Heart right ventricle (tissue), 16 donors: ENCODE data around the gene DDIT3. TPM values are rescaled to one million over a fixed set of nuclear protein-coding genes. Genes with fewer than 3 reads are reported as not detected.

Experiments used
- ATAC-seq, 8 donors: fragments of 200-7000 bp; cut with Tn5 transposase; one replicate each; pipeline ENCODE4 v1.9.1; 2020; ENCODE audit warnings: mild to moderate bottlenecking in 8 of 8, moderate library complexity in 8 of 8, moderate number of reproducible peaks in 1 of 8
- DNase-seq, 2 donors: peaks; one replicate each; pipeline ENCODE4 v3.0.0-alpha.2; 2020
- H3K27ac ChIP-seq, 10 donors: fragments of 200-600 bp; sonication (generic) in 2 of 10; one replicate each; pipeline versions ENCODE4 v1.5.0 to v1.8.0; 2020 to 2022; ENCODE audit warnings: mild to moderate bottlenecking in 3 of 10
- H3K27me3 ChIP-seq, 7 donors: fragments of 200-600 bp; one replicate each; pipeline ENCODE4 v1.8.0; 2021 to 2022; ENCODE audit warnings: mild to moderate bottlenecking in 2 of 7
- H3K36me3 ChIP-seq, 9 donors: fragments of 200-600 bp; sonication (generic) in 1 of 9; one replicate each; pipeline versions ENCODE4 v1.5.0 to v1.8.0; 2020 to 2022; ENCODE audit warnings: mild to moderate bottlenecking in 2 of 9
- H3K4me1 ChIP-seq, 9 donors: fragments of 200-600 bp; sonication (generic) in 1 of 9; one replicate each; pipeline versions ENCODE4 v1.5.0 to v1.8.0; 2020 to 2022; ENCODE audit warnings: mild to moderate bottlenecking in 4 of 9
- H3K4me3 ChIP-seq, 10 donors: fragments of 200-600 bp; sonication (generic) in 2 of 10; one replicate each; pipeline versions ENCODE4 v1.5.0 to v1.8.0; 2020 to 2022; ENCODE audit warnings: mild to moderate bottlenecking in 7 of 10, moderate library complexity in 2 of 10
- H3K9me3 ChIP-seq, 11 donors: fragments of 200-600 bp in 10 of 11; sonication (generic) in 2 of 11; one replicate each; pipeline versions ENCODE4 v1.5.0 to v1.8.0; 2013 to 2022; ENCODE audit warnings: mild to moderate bottlenecking in 2 of 11, control low read depth in 1 of 11, moderate library complexity in 1 of 11
- WGBS, 2 donors: extraction: QIAGEN DNeasy Blood & Tissue Kit; methylation state at CpG; one replicate each; pipeline ENCODE4 v1.1.7; 2013; ENCODE audit warnings: inconsistent platforms in 1 of 2; 5-methylcytosine and 5-hydroxymethylcytosine counted together
- intact Hi-C, 10 donors: fragments of 100-400 bp; cut with DNase I; formaldehyde crosslinking; loops; one replicate each; pipeline versions ENCODE4 v1.11.1 to v1.14.2; 2022
- polyA plus RNA-seq, 2 donors: library from polyadenylated mRNA; stranded (reverse); fragments of 200-250 nt; gene quantifications; one replicate each; pipeline ENCODE4 v1.2.3, GENCODE V29; 2013
- total RNA-seq, 10 donors: library from RNA; stranded (reverse); fragmentation: NEBNext Ultra II Directional in 3 of 10; extraction: Animal tissue kit (Norgen Biotek cat#: 25700) in 3 of 10; gene quantifications; one replicate each; pipeline versions ENCODE4 v1.2.1 to v1.2.4, GENCODE V29; 2021 to 2023
- TF ChIP-seq, protein P1 (sequence below), 9 donors: fragments of 200-600 bp; sonication (generic) in 2 of 9; IDR thresholded peaks; one replicate each; pipeline versions ENCODE4 v1.5.0 to v1.8.0; 2021 to 2022; ENCODE audit warnings: antibody characterized with exemption in 9 of 9, mild to moderate bottlenecking in 5 of 9, moderate library complexity in 1 of 9
- donor health status: Arrhythmogenic right ventricular cardiomyopathy.
- donor health status: ischemic (EF 13 %, LVEDD 7.1; RV severe dilation, severe dysfunction).
- donor health status: healthy with polysubstance abuse.
- donor health status: DM: no; HTN: yes; CAD: no.
- donor health status: DM: no; HTN: no; CAD: no.
- donor health status: ischemic (EF 25% LVEDD 6.9; RV normal size, moderate dysfunction).
- donor health status: ischemic (EF 25% LVEDD 5.7; RV mildly dilated, moderate dysfunction).
- donor health status: healthy.
- donor health status: DM: yes; HTN: yes; CAD: no.
- donor health status: Ischemic cardiomyopathy.
- donor health status: ischemic (EF 35%, LVEDD 5.7; RV mildly dilated, moderate dysfunction).
- donor health status: nonischemic (EF 11% LVEDD 7.7; RV severe dilation, severe dysfunction).
- donor health status: DM: yes; HTN: yes; CAD: no.
- donor health status: PGD.
- donor health status: ischemic (EF 29% LVEDD 5.4; RV normal size, mild dysfunction).
- donor health status: nonischemic (EF 23%, LVEDD 6.1; RV moderate dilation, normal function).

The DDIT3 gene
- total and polyA plus RNA-seq, 12 donors = 11.2 to 106 (median 24.9) TPM

DNA sequence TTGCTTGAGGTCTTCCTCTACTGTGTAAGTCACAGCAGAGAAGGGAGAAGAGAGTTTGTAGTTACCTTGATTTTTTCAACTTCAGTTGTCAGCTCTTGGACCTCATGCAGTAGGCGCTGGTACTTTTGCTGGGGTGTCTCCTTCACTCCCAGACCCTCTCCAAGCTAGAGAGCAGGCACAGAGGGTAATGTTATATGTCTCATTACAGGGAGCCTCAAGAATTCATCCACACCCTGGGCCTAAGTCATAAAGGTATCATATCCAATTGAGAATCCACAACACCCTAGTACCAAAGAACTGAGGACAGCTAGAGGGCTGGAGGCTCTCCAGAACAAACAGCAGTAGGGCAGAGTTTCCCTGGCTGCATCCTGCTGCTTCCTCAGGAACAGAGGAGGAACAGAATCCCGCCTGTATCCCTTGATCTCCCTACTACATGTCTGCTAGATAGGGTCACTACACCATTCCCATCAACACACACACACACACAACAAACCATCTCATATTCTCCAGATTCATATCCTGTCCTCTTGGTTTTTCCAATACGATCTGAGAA is 14.8 kb upstream of the DDIT3 start:
- DNase-seq (no peak), ATAC-seq (no peak)
- Histone ChIP-seq H3K9me3 (no peaks in the 10 kb centered on the region), H3K27me3 (no peaks in the 10 kb centered on the region), H3K4me1 (no peaks in the 10 kb centered on the region), H3K27ac (no peak overlapping the region), H3K4me3 (no peak overlapping the region), H3K36me3 (peaks cover 0 to 100% (median 54%) of the 10 kb centered on the region in 9 donors)
- WGBS, 2 donors = 94 to 95% methylated on average over 3 of the region's 3 CpGs
- intact Hi-C loops = loop anchor here in 1 of 10 donors (5.0 kb wide), 1 partner anchor 118 kb away; no protein-coding TSS in a partner anchor
- TF ChIP-seq, protein P1, sequence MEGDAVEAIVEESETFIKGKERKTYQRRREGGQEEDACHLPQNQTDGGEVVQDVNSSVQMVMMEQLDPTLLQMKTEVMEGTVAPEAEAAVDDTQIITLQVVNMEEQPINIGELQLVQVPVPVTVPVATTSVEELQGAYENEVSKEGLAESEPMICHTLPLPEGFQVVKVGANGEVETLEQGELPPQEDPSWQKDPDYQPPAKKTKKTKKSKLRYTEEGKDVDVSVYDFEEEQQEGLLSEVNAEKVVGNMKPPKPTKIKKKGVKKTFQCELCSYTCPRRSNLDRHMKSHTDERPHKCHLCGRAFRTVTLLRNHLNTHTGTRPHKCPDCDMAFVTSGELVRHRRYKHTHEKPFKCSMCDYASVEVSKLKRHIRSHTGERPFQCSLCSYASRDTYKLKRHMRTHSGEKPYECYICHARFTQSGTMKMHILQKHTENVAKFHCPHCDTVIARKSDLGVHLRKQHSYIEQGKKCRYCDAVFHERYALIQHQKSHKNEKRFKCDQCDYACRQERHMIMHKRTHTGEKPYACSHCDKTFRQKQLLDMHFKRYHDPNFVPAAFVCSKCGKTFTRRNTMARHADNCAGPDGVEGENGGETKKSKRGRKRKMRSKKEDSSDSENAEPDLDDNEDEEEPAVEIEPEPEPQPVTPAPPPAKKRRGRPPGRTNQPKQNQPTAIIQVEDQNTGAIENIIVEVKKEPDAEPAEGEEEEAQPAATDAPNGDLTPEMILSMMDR (IDR thresholded peaks at IDR 0.05) = no peak

- Histone ChIP-seq H3K9me3 (no peaks in the 10 kb centered on the region), H3K36me3 (peaks cover 0 to 100% (median 61%) of the 10 kb centered on the region in 9 donors), H3K4me3 (no peak overlapping the region), H3K27ac (no peak overlapping the region), H3K4me1 (peaks cover 0 to 3% (median 0%) of the 10 kb centered on the region in 9 donors), H3K27me3 (no peaks in the 10 kb centered on the region)
- TF ChIP-seq, protein P1 (IDR thresholded peaks at IDR 0.05) = no peak
- ATAC-seq (no peak), DNase-seq (no peak)
- intact Hi-C loops = no loop called here
- 96 to 97% methylated on average over 5 of the region's 5 CpGs for WGBS, 2 donors
These were observed 13.9 kb upstream of the DDIT3 start for GRCh38 chr12:57534250-57534649.

GRCh38 chr12:57533108-57533507 is 12.8 kb upstream of the DDIT3 start:
- Histone ChIP-seq H3K4me1 (peaks cover 0 to 5% (median 0%) of the 10 kb centered on the region in 9 donors), H3K27ac (no peak overlapping the region), H3K36me3 (peaks cover 0 to 100% (median 73%) of the 10 kb centered on the region in 9 donors), H3K4me3 (no peak overlapping the region), H3K27me3 (no peaks in the 10 kb centered on the region), H3K9me3 (no peaks in the 10 kb centered on the region)
- ATAC-seq (no peak), DNase-seq (no peak)
- intact Hi-C loops = no loop called here
- WGBS, 2 donors = 94 to 96% methylated on average over 8 of the region's 8 CpGs
- TF ChIP-seq, protein P1 (IDR thresholded peaks at IDR 0.05) = no peak

DNA sequence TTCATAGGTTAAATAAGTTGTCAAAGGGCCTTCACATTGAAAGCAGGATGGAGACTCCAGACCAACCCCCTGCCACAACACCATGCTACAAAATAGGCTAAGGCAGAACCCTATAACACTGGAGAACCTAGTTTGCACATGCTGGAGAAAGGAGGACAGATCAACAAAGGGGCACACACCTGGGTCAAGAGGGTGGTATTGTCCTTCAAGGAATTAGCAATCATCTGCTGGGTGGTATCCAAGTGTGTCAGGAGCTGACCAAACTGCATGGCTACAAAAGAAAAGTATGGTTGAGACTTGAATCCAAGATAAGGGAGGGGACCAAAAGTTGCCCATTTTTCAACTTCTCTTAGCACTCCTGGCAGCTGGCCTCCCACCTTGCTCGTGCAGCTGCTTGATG is 11.5 kb upstream of the DDIT3 start:
- peaks cover 0 to 100% (median 83%) of the 10 kb centered on the region in 9 donors for H3K36me3 ChIP-seq
- 87 to 90% methylated on average over 1 of the region's 1 CpG for WGBS, 2 donors
- H3K9me3 ChIP-seq = no peaks in the 10 kb centered on the region
- peaks cover 0 to 5% (median 0%) of the 10 kb centered on the region in 9 donors for H3K4me1 ChIP-seq
- no peak overlapping the region for H3K27ac ChIP-seq
- ATAC-seq (no peak), DNase-seq (no peak)
- no peak overlapping the region for H3K4me3 ChIP-seq
- intact Hi-C loops = no loop called here
- TF ChIP-seq, protein P1 (IDR thresholded peaks at IDR 0.05) = no peak
- no peaks in the 10 kb centered on the region for H3K27me3 ChIP-seq
